Fibroblast of skin of right quadriceps (primary cell): ENCODE data around the gene C2orf76.

Experiments
- DNase-seq: peaks from one replicate; pipeline ENCODE4 v3.0.0-alpha.2; 2013

C2orf76 gene

DNA sequence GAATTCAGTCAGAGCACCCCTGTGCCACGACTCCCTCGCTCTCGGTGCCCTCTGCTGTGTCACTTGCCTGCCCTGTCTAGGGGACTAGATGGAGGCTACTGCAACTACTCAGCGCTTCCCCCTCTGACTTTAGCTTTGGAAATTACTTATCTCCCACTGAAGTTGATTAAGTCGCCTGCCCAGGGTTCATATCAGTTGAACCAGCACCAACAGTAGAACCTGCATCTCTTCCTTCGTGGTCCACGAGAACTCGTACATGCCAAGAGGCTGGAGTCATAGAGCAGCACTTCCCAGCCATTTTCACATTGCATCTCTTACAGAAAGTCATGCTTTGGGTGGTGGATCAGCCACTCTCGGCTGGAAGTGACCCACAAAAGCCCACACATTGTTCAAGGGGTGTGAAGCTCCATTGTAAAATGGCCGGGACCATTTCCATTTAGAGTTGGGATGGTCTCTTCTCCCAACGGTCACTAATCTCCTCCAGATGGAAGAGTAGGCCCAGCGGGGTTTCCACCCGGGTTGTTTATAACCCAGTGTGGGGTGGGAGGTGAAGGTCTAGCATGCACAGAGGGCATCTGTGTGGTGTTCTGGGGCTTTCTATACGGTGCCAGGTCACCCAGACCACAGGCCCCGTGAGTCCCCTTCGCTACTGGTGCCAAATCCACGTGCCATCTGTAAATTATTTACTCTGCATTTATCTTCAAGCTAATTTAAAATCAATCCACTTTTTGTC is 105.0 kb downstream of the C2orf76 start:
- DNase-seq: peak; percentile 24

DNA sequence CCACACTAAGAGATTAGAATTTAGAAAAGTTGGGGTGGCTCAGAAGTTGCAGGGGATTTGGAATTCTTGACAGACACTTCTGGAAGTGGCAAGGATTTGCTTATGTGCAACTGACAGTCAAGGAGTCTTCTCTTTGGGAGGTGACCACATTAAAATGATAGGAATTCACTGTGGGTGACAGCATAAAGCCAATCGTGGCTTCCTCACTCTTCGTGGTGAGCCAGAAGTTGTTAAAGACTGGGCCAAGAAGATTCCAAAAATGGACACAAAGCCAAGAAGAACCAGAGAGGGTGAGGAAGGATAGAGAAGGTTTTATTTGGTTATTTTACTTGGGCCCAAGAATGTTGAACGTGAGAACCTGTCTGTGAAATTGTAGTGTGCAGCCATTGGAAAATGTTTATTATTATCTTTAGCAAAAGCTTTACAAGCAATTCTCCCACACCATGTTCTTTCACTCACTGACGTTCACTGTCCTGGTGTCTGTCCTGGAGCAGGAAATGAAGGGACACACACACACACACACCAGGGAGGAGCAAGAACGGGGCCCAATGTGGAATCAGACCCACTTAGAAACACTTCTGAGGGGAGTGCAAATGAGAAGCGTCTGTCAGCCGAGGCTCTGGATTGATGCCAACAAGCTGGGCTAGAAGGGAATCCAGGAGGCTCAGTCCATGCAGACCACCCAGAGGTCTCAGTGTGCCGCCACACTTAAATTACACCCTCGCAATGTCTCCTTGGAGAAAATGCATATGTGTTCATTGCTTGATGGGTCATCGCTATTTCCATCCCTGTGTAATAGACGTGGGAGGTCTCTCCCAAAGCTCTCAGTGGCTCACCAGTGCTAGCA is 105.8 kb downstream of the C2orf76 start:
- DNase-seq: peak; percentile 85

DNA sequence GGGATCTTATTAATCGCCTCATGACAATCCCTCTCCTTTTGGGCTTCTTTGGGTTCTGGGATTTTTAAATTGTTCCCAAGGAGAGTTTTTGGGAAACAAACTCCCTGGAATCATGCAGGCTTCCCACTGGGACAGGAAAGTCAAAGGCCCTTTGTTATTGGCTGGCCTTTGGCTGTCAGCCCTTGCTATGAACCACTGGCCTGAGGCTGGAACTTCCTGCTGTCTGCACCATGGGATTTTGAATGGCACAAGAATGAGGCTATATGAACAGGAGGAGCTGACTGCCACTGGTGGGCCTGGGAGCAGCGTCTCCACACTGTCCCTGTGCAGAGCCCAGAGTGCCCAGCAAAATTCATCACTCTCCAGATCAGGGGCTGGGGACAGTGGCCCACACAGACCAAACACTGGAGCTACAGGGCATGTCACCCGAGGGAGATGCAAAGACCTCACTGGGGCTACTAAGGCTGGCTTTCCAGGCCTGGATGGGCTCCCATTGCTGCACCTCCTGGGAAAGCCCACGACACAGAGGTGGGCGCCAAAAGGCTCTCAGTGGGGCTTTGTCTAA is 107.3 kb downstream of the C2orf76 start:
- no peak for DNase-seq

DNA sequence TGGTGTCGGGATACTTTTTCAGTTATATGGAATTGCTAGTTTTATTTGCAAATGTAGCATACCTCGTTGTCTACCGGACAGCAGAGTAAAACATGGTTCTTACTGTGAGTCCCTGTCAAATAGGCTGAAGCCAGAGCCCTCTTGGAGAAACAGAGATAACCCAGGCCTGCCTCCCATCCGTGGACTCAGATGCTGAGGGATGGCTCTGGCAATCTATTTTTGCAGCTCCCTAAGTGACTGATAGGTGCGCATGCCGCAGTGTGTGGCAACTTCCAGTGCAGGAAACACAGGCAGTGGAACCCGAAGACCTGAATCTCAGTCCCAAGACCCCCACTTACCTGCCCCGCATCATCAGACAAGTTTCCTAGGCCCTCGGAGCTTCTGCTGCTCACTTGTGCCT is 109.4 kb downstream of the C2orf76 start:
- DNase-seq: no peak

DNA sequence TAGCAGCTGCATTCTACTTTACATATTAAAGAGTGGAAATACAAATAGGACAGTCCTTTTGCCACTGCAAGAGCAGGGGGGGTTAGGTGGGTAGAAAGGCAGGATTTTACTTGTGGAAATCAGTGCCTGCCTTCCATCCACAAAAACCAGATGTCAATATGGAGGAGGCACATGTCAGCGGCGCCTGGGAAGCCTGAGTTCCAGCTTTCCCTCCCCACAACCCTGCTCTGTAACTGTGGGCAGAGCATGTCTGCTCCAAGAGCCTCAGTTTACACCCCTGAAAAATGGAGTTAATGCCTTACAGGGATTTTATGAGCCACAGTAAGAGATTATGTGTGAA is 110.1 kb downstream of the C2orf76 start:
- no peak for DNase-seq

DNA sequence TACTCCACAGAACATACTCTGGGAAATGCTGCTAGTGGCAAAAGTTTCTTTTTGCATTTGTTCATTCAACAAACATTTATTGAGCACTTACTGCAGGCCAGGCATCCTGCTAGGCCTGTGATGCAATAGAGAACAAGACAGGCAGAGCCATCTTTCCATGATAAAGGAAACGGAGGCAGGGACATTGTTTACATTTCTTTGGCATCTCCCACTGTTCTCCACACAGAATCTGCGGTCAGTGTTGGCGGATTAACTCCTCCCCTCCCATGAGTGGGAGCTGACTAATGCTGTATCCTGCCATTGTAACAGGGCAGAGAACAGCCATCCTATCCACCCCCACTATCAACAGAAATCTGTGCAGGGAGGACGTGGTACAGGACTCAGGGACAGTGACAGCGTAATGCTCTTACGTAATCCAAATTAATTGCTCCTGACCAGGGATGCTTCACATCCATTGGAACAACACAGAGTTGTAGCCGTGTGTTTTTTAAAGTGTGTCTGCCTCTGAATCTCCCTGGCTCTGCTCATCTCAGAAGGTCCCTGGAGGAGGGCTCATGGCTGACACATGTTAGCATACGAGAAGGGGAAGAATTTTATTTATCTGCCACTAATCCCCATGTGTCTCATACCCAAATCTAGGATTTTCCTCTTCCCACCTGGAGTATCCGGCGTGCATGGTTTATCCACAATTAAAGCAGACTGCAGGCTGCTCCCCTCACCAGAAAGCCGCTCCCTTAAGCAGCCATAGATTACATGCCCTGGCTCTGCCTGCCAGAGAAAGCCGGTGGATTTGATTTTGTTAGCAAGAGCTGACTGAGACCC is 110.7 kb downstream of the C2orf76 start:
- peak; percentile 99 for DNase-seq

DNA sequence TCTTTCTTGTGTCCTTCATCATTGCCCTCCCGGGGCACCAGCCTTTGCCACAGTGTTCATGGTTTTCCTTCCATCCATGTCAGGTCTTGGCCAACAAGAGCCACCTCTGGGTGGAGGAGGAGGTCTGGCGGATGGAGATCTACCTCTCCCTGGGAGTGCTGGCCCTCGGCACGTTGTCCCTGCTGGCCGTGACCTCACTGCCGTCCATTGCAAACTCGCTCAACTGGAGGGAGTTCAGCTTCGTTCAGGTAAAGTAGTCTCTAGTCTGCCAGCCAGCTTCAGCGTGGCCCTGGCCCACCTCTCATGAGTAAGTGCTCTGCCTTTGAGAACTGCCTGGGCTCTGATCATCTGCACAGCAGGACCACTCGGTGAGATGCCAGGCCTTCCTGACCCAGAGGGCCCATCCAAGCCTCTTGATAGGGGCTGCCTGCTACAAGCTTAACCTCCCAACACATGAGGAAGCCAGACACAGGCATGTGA is 112.0 kb downstream of the C2orf76 start:
- DNase-seq: no peak

DNA sequence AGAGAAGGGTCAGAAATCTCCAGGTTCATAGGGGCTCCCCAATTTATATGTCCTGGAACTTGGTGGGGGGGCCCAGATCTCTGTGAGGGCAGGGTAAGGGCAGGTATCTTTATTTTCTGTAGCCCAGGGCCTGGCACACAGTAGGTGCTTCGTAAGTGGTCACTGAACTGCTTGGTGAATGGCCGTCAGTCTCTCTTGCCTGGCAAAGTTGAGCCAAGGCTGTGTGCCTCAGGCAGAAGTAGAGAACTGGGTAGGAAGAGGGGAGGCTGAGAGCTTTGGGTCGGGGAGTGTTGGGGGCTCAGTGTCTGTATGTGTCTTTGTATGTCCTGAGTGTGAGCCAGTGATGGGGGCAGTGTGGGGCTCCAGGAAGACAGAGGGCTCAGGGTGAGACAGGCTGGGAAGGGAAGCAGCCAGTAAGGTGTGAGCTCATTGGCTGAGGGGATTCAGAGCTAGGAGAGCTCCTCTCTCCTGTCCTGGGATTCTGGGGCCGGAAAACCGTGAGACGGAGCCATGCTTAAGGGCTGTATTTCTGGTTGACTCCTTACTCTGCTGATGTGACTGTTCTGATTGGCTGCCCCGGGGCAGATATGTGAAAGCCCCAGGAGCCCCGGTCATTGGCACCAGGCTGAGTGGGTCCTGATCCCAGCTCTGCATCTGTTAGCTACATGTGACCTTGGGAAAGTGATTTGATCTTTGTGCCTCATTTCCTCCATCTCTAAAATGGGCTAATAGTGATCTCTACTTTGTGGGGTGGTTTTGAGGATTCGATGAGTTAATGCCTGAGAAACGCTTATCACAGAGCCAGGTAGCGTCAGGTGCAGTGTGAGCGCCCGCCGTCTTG is 112.7 kb downstream of the C2orf76 start:
- DNase-seq: no peak

DNA sequence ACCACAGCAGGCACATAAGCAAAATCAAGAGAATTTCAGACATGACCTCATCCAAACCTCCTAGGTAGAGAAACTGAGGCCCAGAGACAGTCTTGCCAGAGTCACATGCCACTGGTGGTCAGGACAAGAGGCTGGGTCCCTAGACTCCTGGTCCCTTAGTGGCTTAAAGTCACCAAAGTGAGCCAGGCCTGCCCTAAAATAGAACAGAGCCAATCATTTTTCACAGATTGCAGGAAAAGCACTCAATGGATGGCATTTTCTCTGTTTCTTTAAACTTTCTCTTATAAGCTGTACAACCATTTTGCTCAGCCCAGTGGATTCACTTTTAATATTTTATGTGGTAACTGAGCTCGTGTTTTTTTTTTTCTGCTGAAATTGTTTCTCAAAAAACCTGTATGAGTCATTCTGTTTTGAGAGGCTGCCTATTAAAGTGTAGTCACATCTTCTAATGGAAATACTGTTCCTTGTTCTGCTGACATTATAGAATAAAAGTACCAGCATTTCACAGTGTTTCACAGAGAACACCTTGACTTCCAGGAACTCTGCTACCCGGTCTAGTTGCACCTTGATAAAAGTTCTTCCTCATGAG is 113.4 kb downstream of the C2orf76 start:
- DNase-seq: peak; percentile 73
